Activated CD8-positive, alpha-beta memory T cell treated with anti-CD3 and anti-CD28 coated beads, Interleukin-2, amount 10 ng/mL, durations not matched to agents 7 days and 5 days (primary cell): ENCODE measurements around the gene TREH. TPM values are rescaled to one million over a fixed set of nuclear protein-coding genes. Genes with fewer than 3 reads are reported as not detected.

ENCODE experiments used
- ATAC-seq: fragments of 150-1000 bp; cut with Tn5 transposase; one replicate; pipeline ENCODE4 v1.10.0; 2021; ENCODE audit warnings: moderate library complexity
- CTCF ChIA-PET: fragments of 350-600 bp; sonication (Branson Sonifier 250); formaldehyde crosslinking; loops from one replicate; lab custom pipeline; 2021; ENCODE audit warnings: antibody characterized with exemption; lab: Charles Lee
- DNase-seq: peaks from one replicate; pipeline ENCODE4 v3.0.0-alpha.2; 2020
- H3K27ac Mint-ChIP-seq: one replicate; pipeline ENCODE4 v1.8.0; 2021; ENCODE audit warnings: mild to moderate bottlenecking, mixed read lengths
- H3K27me3 Mint-ChIP-seq: one replicate; pipeline ENCODE4 v1.8.0; 2021; ENCODE audit warnings: mixed read lengths
- H3K36me3 Mint-ChIP-seq: one replicate; pipeline ENCODE4 v1.8.0; 2021; ENCODE audit warnings: mild to moderate bottlenecking, mixed read lengths
- H3K4me1 Mint-ChIP-seq: one replicate; pipeline ENCODE4 v1.8.0; 2021; ENCODE audit warnings: mixed read lengths
- H3K4me3 Mint-ChIP-seq: one replicate; pipeline ENCODE4 v1.8.0; 2021; ENCODE audit warnings: mild to moderate bottlenecking, moderate library complexity, mixed read lengths
- H3K9me3 Mint-ChIP-seq: one replicate; pipeline ENCODE4 v1.8.0; 2022; ENCODE audit warnings: low read depth, mixed read lengths
- total RNA-seq, 2 experiments: library from RNA; stranded (reverse); gene quantifications; one replicate each; pipeline ENCODE4 v1.2.3, GENCODE V29; 2021

The TREH gene
- total RNA-seq, 2 experiments from 2014 or later, result not detected

- ATAC-seq (no peak), DNase-seq (no peak)
- Mint-ChIP-seq H3K4me1 (peaks cover 15% of the 10 kb centered on the region), H3K4me3 (no peak overlapping the region), H3K9me3 (no peaks in the 10 kb centered on the region), H3K27ac (no peak overlapping the region), H3K36me3 (no peaks in the 10 kb centered on the region), H3K27me3 (peaks cover 5% of the 10 kb centered on the region)
- CTCF ChIA-PET, result no interaction called here
These were observed 28.8 kb upstream of the TREH start for GRCh38 chr11:118708296-118708695.

DNA sequence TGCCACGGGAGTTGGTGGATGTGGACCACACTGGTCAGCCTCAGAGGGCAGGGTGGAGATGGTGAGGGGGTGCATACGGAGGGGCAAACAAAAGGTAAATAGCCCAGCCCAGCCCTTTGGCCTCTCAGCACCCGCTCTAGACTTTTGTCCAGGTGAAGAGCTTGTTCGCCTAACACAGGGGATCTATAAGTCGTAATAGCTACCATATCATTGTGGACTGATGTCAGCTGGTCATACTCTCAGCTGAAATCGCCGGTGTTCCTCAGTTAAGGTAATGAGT lies 27.0 kb upstream of the TREH start:
- no peaks in the 10 kb centered on the region for H3K36me3 Mint-ChIP-seq

DNA sequence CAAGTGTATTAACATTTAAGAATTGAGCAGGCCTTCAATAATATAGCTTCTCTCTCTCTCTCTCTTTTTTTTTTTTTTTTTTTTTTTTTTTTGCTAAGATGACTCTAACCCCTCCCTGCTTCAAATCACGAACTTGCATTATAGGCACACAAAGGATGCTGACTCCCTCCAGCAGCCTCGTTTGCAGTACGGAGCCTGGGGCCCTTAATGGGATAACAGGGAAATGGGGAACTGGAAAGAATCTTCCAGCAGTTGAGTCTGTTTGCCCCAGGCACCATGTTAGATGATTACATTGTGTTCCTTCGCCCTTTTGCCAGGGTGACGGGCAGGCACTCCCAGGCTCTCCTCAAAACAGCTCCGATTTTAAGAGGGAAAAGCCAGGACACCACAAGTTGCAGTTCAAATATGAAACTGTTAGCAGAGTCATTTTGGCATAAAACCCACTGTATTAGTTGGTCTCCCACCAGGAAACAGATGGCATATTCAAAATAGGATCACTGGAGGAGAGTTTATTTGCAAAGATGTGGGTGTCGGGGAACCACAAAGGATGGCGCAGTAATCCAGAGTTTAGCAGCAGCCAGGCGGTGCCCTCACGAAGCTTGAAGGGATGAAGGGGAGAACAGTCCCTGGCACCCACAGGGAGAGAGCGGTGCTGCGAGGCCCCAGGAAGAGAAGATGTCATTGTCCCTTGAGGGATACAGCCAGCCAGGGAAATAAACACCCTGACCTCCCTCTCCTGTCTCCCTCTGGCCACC lies 26.5 kb upstream of the TREH start:
- no peak for ATAC-seq
- Mint-ChIP-seq H3K4me1 (peaks cover 15% of the 10 kb centered on the region), H3K27me3 (peaks cover 4% of the 10 kb centered on the region), H3K9me3 (no peaks in the 10 kb centered on the region), H3K27ac (no peak overlapping the region), H3K36me3 (no peaks in the 10 kb centered on the region), H3K4me3 (no peak overlapping the region)
- CTCF ChIA-PET, result interaction anchor here (0.6 to 3.0 kb wide), 5 partner anchors 10 to 201 kb away, joined by 3 to 33 read pairs (median 3); no protein-coding TSS in a partner anchor
- no peak for DNase-seq

More for the DNA sequence above, 27.0 kb upstream of the TREH start:
- ATAC-seq, result no peak
- no peak overlapping the region for H3K4me3 Mint-ChIP-seq
- no peaks in the 10 kb centered on the region for H3K9me3 Mint-ChIP-seq
- CTCF ChIA-PET, result no interaction called here
- no peak overlapping the region for H3K27ac Mint-ChIP-seq
- peaks cover 15% of the 10 kb centered on the region for H3K4me1 Mint-ChIP-seq
- DNase-seq, result no peak
- peaks cover 5% of the 10 kb centered on the region for H3K27me3 Mint-ChIP-seq

GRCh38 chr11:118705111-118705741 lies 25.8 kb upstream of the TREH start:
- H3K4me3 Mint-ChIP-seq, result no peak overlapping the region
- CTCF ChIA-PET, result interaction anchor here (0.6 to 3.0 kb wide), 7 partner anchors 11 to 251 kb away, joined by 3 to 33 read pairs (median 3); no protein-coding TSS in a partner anchor
- peaks cover 3% of the 10 kb centered on the region for H3K9me3 Mint-ChIP-seq
- peaks cover 15% of the 10 kb centered on the region for H3K4me1 Mint-ChIP-seq
- H3K27me3 Mint-ChIP-seq, result peaks cover 2% of the 10 kb centered on the region
- ATAC-seq (peak; percentile 75), DNase-seq (peak; percentile 62)
- H3K27ac Mint-ChIP-seq, result no peak overlapping the region
- H3K36me3 Mint-ChIP-seq, result peaks cover 3% of the 10 kb centered on the region

DNA sequence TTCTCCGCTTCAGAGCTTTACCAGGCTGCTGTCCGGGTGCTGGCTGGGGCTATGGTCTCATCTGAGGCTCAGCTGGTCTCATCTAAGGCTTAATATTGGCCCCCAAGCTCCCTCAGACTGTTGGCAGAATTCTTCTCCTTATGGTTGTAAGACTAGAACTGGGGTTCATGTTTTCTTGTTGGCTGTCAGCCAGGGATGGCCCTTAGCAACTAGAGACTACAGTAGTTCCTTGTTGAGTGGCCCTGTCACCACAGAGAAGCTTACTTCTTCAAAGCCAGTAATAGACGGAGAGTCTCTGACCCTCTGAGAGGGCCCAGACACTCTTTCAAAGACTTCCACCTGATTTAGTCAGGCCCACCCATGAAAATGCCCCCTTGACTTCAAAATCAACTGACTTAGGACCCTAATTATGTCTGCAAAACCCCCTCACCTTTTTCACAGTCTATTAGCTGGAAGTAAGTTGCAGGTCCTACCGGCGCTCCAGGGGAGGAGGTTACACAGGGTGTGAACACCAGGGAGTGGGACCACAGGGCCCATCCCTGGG lies 24.2 kb upstream of the TREH start:
- H3K27ac Mint-ChIP-seq, result no peak overlapping the region
- H3K4me1 Mint-ChIP-seq, result peaks cover 22% of the 10 kb centered on the region
- no peak for ATAC-seq
- H3K36me3 Mint-ChIP-seq, result peaks cover 9% of the 10 kb centered on the region
- DNase-seq, result no peak
- H3K9me3 Mint-ChIP-seq, result peaks cover 3% of the 10 kb centered on the region
- H3K4me3 Mint-ChIP-seq, result no peak overlapping the region
- CTCF ChIA-PET, result interaction anchor here (0.7 to 3.0 kb wide), 3 partner anchors 9 to 778 kb away, joined by 4 to 33 read pairs (median 11); no protein-coding TSS in a partner anchor
- peaks cover 5% of the 10 kb centered on the region for H3K27me3 Mint-ChIP-seq

DNA sequence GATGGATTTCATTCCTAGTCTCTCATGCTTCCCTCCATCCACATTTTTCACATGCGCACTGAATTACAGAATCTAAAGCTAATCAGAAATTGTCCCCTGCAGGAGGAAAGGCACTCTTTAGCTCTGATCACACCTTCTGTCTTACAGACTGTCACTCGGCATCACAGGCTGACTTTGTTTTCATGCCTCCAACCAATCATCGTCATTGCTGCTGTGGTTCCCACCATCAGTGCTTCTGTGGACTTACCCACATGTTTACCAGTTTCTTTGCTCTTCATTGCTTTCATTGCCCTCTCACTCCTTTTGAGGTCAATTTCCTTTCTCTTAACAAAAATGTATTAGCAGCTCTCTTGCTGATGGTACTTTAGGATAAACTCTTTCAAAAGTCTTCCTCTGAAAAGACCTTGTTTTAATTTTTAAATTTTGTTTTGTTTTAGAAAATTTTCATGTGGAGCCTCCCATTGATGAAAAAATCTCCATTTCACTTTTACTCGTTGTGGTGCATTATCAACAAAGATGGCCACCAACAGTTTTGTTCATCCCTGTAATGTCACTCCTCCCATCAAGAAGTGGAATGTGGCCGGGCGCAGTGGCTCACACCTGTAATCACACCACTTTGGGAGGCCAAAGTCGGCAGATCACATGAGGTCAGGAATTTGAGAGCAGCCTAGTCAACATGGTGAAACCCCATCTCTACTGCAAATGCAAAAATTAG lies 20.2 kb upstream of the TREH start:
- H3K4me1 Mint-ChIP-seq, result peaks cover 23% of the 10 kb centered on the region
- peak; percentile 70 for DNase-seq
- no peak overlapping the region for H3K4me3 Mint-ChIP-seq
- H3K9me3 Mint-ChIP-seq, result peaks cover 3% of the 10 kb centered on the region
- no peak overlapping the region for H3K27ac Mint-ChIP-seq
- ATAC-seq, result peak; percentile 59
- CTCF ChIA-PET, result interaction anchor here (0.8 to 3.5 kb wide), 3 partner anchors 10 to 228 kb away, joined by 3 to 20 read pairs (median 4); no protein-coding TSS in a partner anchor
- H3K36me3 Mint-ChIP-seq, result peaks cover 9% of the 10 kb centered on the region
- H3K27me3 Mint-ChIP-seq, result peaks cover 6% of the 10 kb centered on the region

DNA sequence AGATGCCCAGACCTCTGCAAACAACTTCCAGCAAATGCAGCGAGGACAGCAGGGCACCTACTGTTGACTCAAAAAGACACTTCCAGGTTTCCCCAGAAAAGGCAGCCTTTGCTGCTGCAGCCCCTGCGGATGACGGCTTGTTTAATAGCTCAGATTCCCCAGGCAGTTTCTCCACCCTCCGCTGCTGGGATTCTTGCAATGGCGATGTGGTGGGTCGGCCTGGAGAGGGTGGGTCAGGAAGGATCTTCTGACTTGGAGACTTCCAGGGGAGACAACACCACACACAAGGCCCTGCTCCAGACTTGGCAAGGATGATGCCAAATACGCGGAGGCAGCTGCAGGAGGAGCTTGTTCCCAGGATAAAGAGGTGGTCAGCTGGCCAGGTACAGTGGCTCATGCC lies 17.9 kb upstream of the TREH start:
- H3K4me1 Mint-ChIP-seq, result peaks cover 33% of the 10 kb centered on the region

DNA sequence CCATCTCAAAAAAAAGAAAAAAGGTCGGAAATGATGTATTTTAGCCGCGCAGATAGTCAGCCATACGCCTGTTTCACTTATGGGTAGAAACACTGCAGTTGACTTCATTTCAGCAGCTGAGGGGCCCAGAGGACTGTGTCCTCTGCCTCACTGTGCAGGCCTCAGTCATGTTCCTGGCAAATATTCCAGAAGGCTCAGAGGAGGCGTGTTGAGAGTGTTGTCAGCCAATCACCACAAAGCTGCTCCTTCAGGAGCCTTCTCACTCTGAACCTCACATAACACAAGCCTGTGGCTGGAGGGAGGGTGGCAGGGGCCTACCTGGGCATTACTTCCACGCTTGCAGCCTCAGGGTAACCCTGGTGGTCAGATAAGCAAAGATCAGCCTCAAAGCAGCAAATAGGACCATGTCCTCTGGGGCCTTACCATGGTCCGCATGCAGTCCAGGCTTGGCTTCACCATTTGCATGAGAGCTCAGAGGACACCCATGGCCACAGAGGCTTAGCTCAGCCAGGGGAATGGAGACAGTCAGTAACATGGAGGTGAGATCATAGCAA lies 17.3 kb upstream of the TREH start:
- Mint-ChIP-seq H3K4me3 (no peak overlapping the region), H3K4me1 (peaks cover 39% of the 10 kb centered on the region), H3K27ac (no peak overlapping the region), H3K27me3 (peaks cover 15% of the 10 kb centered on the region), H3K9me3 (peaks cover 3% of the 10 kb centered on the region), H3K36me3 (peaks cover 9% of the 10 kb centered on the region)
- ATAC-seq, result no peak
- no peak for DNase-seq
- CTCF ChIA-PET, result interaction anchor here (1.0 to 2.2 kb wide), 4 partner anchors 80 to 260 kb away, joined by 3 to 7 read pairs (median 6); partner anchors contain the start of gene DDX6

More for the DNA sequence above, 17.9 kb upstream of the TREH start:
- no peak overlapping the region for H3K4me3 Mint-ChIP-seq
- H3K9me3 Mint-ChIP-seq, result peaks cover 3% of the 10 kb centered on the region
- ATAC-seq, result no peak
- H3K36me3 Mint-ChIP-seq, result peaks cover 9% of the 10 kb centered on the region
- H3K27me3 Mint-ChIP-seq, result peaks cover 11% of the 10 kb centered on the region
- no peak for DNase-seq
- CTCF ChIA-PET, result no interaction called here
- no peak overlapping the region for H3K27ac Mint-ChIP-seq

- H3K4me1 Mint-ChIP-seq, result peaks cover 52% of the 10 kb centered on the region
- no peaks in the 10 kb centered on the region for H3K9me3 Mint-ChIP-seq
- DNase-seq (no peak), ATAC-seq (no peak)
- H3K27ac Mint-ChIP-seq, result no peak overlapping the region
- H3K27me3 Mint-ChIP-seq, result peaks cover 15% of the 10 kb centered on the region
- CTCF ChIA-PET, result interaction anchor here (0.7 to 2.8 kb wide), 7 partner anchors 10 to 262 kb away, joined by 3 to 11 read pairs (median 4); partner anchors contain the start of genes BCL9L and DDX6
- peaks cover 4% of the 10 kb centered on the region for H3K36me3 Mint-ChIP-seq
- H3K4me3 Mint-ChIP-seq, result no peak overlapping the region
These were observed 15.3 kb upstream of the TREH start for GRCh38 chr11:118694771-118695170.

DNA sequence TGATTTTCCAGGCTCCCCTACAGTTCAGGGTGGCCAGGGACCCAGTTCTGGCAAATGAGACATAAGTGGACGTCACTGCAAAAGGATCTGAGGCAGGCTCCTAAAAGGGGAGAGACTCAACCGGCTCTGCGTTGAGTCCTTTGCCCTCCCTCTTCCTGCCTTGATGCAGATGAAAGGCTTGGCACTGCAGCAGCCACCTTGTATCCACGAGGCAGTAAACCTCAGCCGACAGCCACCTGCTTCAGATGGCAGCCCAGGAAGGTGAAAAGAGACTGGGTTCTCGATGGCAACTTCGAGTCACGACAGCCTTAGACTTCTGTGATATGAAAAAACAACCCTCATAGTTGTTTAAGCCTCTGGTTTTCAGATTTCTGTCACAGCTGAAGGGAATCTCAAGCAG lies 14.7 kb upstream of the TREH start:
- peaks cover 50% of the 10 kb centered on the region for H3K4me1 Mint-ChIP-seq

GRCh38 chr11:118691926-118692830 lies 12.7 kb upstream of the TREH start:
- CTCF ChIA-PET, result interaction anchor here (0.8 to 5.8 kb wide), 11 partner anchors 49 to 629 kb away, joined by 3 to 52 read pairs (median 5); partner anchors contain the start of genes BCL9L, DDX6 and UPK2
- H3K9me3 Mint-ChIP-seq, result no peaks in the 10 kb centered on the region
- H3K4me3 Mint-ChIP-seq, result no peak overlapping the region
- H3K27ac Mint-ChIP-seq, result peak overlapping the region; percentile 33
- H3K27me3 Mint-ChIP-seq, result peaks cover 12% of the 10 kb centered on the region
- ATAC-seq, result peak; percentile 59
- peak; percentile 83 for DNase-seq
- H3K4me1 Mint-ChIP-seq, result peaks cover 55% of the 10 kb centered on the region
- H3K36me3 Mint-ChIP-seq, result no peaks in the 10 kb centered on the region

More for the DNA sequence above, 14.7 kb upstream of the TREH start:
- Mint-ChIP-seq H3K9me3 (no peaks in the 10 kb centered on the region), H3K36me3 (no peaks in the 10 kb centered on the region), H3K27me3 (peaks cover 12% of the 10 kb centered on the region), H3K4me3 (no peak overlapping the region), H3K27ac (no peak overlapping the region)
- CTCF ChIA-PET, result interaction anchor here (0.7 to 2.8 kb wide), 6 partner anchors 11 to 263 kb away, joined by 3 to 11 read pairs (median 4); partner anchors contain the start of genes BCL9L, DDX6 and UPK2
- DNase-seq (no peak), ATAC-seq (no peak)
